ENCODE results near the gene LIN9.
"Not testable (repeated sequence)": the region's sequence is repeated elsewhere in the genome, so short reads cannot be mapped to it uniquely, and the experiment has no call there.

The LIN9 gene

DNA sequence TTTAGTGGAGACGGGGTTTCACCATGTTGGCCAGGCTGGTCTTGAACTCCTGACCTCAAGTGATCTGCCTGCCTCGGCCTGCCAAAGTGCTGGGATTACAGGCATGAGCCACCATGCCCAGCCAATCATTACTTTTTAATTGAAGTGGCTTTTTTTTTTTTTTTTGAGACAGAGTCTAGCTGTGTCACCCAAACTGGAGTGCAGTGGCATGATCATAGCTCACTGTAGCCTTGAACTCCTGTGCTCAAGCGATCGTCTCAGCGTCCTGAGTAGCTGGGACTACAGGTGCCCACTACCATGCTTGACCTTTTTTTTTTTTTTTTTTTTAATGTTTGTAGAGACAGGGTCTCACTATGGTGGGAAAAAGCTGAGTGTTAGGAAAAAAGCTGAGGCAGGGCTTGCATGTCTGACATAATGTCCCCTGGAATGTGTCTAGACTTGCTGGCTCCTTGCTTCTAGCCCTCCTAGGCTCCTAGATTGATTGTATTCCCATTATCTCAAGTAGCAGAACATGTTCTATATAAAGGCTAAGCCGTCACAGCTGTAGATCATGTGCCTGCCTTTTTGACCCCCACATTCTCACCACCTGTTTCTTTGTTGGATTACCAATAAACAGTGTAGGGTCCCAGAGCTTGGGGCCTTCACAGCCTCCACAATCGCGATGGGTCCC, 36.6 kb downstream of the LIN9 start:
- DNase-seq = not testable (repeated sequence)

- DNase-seq = no peak
Measured at GRCh38 chr1:226268421-226269124, 40.4 kb downstream of the LIN9 start.

- no peak for DNase-seq
Measured at GRCh38 chr1:226261818-226262217, 47.1 kb downstream of the LIN9 start.

- DNase-seq = no peak
Measured at GRCh38 chr1:226255380-226255779, 53.6 kb downstream of the LIN9 start.

DNA sequence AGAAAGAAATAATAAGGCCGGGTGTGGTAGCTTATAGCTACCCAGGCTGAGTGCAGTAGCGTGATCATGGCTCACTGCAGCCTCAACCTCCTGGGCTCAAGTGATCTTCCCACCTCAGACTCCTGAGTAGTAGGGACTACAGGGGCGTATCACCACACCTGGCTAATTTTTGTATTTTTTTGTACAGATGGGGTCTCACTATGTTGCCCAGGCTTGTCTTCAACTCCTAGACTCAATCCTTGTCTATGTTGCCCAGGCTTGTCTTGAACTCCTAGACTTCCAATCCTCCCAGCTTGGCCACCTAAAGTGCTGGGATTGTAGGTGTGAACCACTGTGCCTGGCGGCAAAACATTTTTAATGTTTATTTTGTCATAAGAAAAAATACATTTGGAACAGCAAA, 55.0 kb downstream of the LIN9 start:
- DNase-seq = no peak

DNA sequence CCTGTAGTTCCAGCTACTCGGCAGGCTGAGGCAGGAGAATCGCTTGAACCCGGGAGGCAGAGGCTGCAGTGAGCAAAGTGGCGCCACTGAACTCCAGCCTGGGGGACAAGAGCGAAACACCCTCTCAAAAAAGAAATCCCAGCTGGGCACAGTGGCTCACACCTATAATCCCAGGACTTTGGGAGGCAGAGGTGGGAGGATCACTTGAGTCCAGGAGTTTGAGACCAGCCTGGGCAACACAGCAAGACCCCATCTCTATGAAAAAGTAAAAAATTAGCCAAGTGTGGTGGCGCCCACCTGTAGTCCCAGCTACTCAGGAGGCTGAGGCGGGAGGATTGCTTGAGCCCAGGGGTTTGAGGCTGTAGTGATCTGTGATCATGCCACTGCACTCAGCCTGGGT, 56.1 kb downstream of the LIN9 start:
- DNase-seq = not testable (repeated sequence)

DNA sequence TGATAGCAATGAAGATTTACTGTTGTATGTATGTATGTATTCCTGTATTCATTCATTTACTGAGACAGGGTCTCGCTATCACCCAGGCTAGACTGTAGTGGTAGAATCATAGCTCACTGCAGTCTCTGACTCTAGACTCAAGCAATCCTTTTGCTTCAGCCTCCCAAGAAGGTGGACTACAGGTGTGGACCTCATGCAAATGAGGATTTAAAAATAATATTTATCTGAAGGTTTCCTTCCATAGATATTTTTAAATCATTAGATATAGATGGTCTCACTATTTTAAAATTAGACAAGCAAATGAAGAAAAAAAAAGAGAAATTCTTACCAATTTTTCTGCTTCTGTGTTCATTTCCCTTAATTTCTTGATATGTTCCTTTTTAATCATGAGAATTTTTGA, 58.5 kb downstream of the LIN9 start:
- DNase-seq = no peak

GRCh38 chr1:226248796-226249195, 60.2 kb downstream of the LIN9 start:
- no peak for DNase-seq

GRCh38 chr1:226248091-226248490, 60.9 kb downstream of the LIN9 start:
- peak; percentile 39 for DNase-seq

GRCh38 chr1:226239421-226239820, 69.5 kb downstream of the LIN9 start:
- no peak for DNase-seq

- DNase-seq = no peak
Measured at GRCh38 chr1:226236826-226237225, 72.1 kb downstream of the LIN9 start.

- no peak for DNase-seq
Measured at GRCh38 chr1:226233806-226234205, 75.2 kb downstream of the LIN9 start.

DNA sequence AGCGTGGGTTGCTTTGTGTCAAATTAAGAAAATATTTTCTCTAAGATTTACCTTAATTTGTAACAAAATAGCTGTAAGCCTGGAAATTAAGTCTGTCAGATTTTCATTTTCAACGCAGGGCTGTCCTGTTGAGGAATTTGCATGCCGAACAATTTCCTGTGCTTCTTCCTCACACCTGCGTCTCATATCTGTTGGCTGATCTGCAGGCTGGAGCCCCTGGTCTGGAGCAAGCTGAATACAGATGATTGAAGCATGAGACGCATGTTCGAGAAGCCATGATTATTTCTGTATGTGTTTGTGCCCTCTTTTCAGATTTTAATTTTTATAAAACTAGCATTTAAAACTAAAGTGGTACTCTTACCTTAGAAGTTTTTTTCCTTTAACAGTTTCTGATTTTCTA, 75.7 kb downstream of the LIN9 start:
- DNase-seq = no peak

DNA sequence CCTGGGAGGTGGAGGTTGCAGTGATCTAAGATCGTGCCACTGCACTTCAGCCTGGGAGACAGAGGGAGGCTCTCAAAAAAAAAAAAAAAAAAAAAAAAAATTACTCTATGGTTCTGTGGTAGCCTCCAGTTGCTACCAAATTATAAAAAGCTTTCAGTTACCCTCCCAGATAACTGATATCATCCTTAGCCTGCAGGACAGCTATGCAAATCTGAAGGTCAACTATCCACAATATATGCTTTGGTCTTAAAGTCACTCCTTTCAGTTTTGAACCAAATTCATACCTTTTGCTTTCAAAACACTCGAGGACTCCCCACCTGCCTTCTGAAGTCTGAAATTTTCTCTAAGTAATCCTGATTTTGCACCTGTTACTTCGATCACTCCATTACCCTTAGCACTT, 82.4 kb downstream of the LIN9 start:
- DNase-seq = no peak

- DNase-seq = no peak
Measured at GRCh38 chr1:226223786-226224244, 85.1 kb downstream of the LIN9 start.

DNA sequence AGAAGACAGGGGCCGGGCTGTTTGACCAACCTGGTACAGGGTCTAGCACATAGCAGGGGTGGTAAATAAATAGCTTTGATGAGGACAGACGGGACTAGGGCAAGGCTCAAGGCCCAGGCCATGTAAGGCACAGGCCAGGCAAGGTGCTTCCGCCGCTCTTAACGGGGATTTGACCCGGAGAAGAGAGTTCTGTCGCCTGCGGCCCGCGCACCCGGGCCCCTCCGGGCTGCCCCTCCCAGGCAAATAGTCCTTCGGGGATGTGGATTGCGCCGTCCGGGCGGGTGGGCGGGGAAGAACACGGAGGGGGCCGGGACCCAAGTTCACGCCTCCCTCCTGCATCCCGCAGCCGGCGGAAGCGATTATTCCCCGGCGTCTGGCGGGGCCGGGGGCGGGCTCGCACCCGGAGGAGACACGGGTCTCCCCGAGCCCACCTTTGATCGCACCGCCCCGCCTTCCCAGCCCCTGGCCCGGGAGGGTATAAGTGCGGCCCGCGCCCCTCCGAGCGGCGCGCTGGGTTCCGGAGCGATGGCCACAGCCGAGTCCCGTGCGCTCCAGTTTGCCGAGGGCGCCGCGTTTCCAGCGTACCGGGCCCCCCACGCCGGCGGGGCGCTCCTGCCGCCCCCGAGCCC, 85.7 kb downstream of the LIN9 start, which contains the start of gene MIXL1:
MIXL1 (plus strand) TSS at position 508 of the 629 bp plus-strand sequence; CDS start at position 526, 18 bp downstream.
- DNase-seq = no peak

DNA sequence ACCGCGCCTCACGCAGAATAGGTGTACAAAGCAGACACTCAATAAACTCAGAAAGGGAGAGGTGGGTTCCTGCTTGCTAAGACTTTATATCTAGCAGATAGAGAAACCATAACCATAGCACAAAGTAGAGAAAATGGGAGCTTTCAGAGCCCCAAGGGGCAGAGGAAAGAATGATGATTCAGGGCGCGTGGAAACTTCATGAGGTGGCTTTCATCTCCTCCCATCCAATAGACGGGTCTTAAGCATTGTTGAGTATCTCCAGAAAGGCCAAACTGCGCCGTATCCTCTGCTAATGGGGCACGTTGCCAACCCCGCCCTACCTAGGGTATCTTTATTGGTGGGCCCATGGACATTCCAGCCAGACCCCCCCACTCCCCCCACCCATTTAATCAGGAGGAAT, 86.3 kb downstream of the LIN9 start:
- DNase-seq = no peak

GRCh38 chr1:226220473-226221189, 88.3 kb downstream of the LIN9 start:
- no peak for DNase-seq

- DNase-seq = no peak
Measured at GRCh38 chr1:226217273-226217672, 91.7 kb downstream of the LIN9 start.

- peak; percentile 40 for DNase-seq
Measured at GRCh38 chr1:226216056-226216455, 92.9 kb downstream of the LIN9 start.

- DNase-seq = no peak
Measured at GRCh38 chr1:226215239-226215638, 93.7 kb downstream of the LIN9 start.

- no peak for DNase-seq
Measured at GRCh38 chr1:226212545-226212944, 96.4 kb downstream of the LIN9 start.

DNA sequence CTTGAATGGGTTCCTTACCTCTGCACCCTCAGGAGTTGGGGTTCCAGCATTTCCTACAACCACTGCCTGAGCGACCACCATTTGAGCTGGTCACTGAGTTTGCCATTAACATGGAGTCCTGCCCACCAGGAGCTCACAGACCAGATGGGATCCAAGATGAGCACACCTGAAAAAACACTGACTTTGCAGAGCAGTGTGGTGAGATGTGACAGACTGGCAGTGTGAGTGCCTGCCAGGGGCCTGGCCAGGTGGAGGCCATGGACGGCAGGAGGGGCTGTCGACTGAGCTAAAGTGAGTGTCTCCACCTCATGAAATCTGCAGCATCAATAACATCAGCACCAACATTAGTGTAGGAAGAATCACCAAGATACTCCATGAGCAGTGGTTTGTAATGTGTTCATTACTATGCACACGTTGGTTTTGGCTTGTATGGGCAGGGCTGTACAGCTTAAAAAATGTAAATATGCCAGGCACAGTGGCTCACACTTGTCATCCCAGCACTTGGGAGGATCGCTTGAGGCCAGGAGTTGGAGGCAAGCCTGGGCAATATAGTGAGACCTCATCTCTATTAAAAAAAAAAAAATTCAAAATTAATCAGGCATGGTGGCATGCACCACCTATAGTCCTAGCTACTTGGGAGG, 97.7 kb downstream of the LIN9 start:
- DNase-seq = no peak
